ENCODE results near the gene BIRC7. TPM values are rescaled to one million over a fixed set of nuclear protein-coding genes. Genes with fewer than 3 reads are reported as not detected.

Gene BIRC7
- polyA plus RNA-seq, 3 donors from 2014 or later: not detected

GRCh38 chr20:63274381-63275228 lies 38.9 kb downstream of the BIRC7 start:
- Mint-ChIP-seq H3K27me3 (ENCODE audit: low read depth in 3 of 3) (peaks cover 2% of the 10 kb centered on the region in 3 donors), H3K9me3 (peaks cover 0 to 2% (median 0%) of the 10 kb centered on the region in 6 donors), H3K36me3 (peaks cover 0 to 4% (median 3%) of the 10 kb centered on the region in 3 donors), H3K27ac (peak overlapping the region in 4 of 6 donors; percentile 12 to 77 (median 40)), H3K4me3 (peak overlapping the region in 4 of 5 donors; percentile 52 to 91 (median 65)), H3K4me1 (peaks cover 30 to 32% of the 10 kb centered on the region in 2 donors)
- no peak for DNase-seq

GRCh38 chr20:63275825-63276224 lies 40.1 kb downstream of the BIRC7 start:
- Mint-ChIP-seq H3K27me3 (ENCODE audit: low read depth in 3 of 3) (peaks cover 2% of the 10 kb centered on the region in 3 donors), H3K27ac (no peak overlapping the region), H3K36me3 (peaks cover 0 to 4% (median 3%) of the 10 kb centered on the region in 3 donors), H3K4me3 (no peak overlapping the region), H3K4me1 (peaks cover 30% of the 10 kb centered on the region in 2 donors), H3K9me3 (no peaks in the 10 kb centered on the region)
- no peak for DNase-seq

GRCh38 chr20:63276956-63277355 lies 41.3 kb downstream of the BIRC7 start:
- peaks cover 23 to 24% of the 10 kb centered on the region in 2 donors for H3K4me1 Mint-ChIP-seq
- H3K9me3 Mint-ChIP-seq: no peaks in the 10 kb centered on the region
- DNase-seq: no peak
- no peak overlapping the region for H3K4me3 Mint-ChIP-seq
- H3K27ac Mint-ChIP-seq: no peak overlapping the region
- peaks cover 2% of the 10 kb centered on the region in 3 donors for H3K27me3 Mint-ChIP-seq (ENCODE audit: low read depth in 3 of 3)
- peaks cover 0 to 4% (median 3%) of the 10 kb centered on the region in 3 donors for H3K36me3 Mint-ChIP-seq

GRCh38 chr20:63277466-63278272 lies 42.0 kb downstream of the BIRC7 start:
- no peak for DNase-seq
- Mint-ChIP-seq H3K4me3 (no peak overlapping the region), H3K4me1 (peaks cover 23% of the 10 kb centered on the region in 2 donors)

GRCh38 chr20:63278661-63279060 lies 43.0 kb downstream of the BIRC7 start:
- Mint-ChIP-seq H3K27ac (no peak overlapping the region), H3K4me1 (peaks cover 17 to 18% of the 10 kb centered on the region in 2 donors), H3K9me3 (no peaks in the 10 kb centered on the region), H3K36me3 (peaks cover 0 to 4% (median 3%) of the 10 kb centered on the region in 3 donors), H3K27me3 (ENCODE audit: low read depth in 3 of 3) (peaks cover 1 to 2% (median 2%) of the 10 kb centered on the region in 3 donors), H3K4me3 (no peak overlapping the region)
- no peak for DNase-seq

More at GRCh38 chr20:63277466-63278272, 42.0 kb downstream of the BIRC7 start:
- Mint-ChIP-seq H3K27ac (peak overlapping the region in 1 of 6 donors; percentile 55), H3K9me3 (no peaks in the 10 kb centered on the region), H3K36me3 (peaks cover 0 to 4% (median 3%) of the 10 kb centered on the region in 3 donors), H3K27me3 (ENCODE audit: low read depth in 3 of 3) (peaks cover 2% of the 10 kb centered on the region in 3 donors)

GRCh38 chr20:63279931-63280330 lies 44.2 kb downstream of the BIRC7 start:
- Mint-ChIP-seq H3K4me1 (peaks cover 6 to 13% of the 10 kb centered on the region in 2 donors), H3K4me3 (no peak overlapping the region), H3K27me3 (ENCODE audit: low read depth in 3 of 3) (peaks cover 0 to 3% (median 0%) of the 10 kb centered on the region in 3 donors), H3K27ac (no peak overlapping the region), H3K36me3 (peaks cover 0 to 6% (median 4%) of the 10 kb centered on the region in 3 donors), H3K9me3 (no peaks in the 10 kb centered on the region)
- DNase-seq: no peak

GRCh38 chr20:63280371-63280770 lies 44.7 kb downstream of the BIRC7 start:
- H3K4me3 Mint-ChIP-seq: no peak overlapping the region
- no peak overlapping the region for H3K27ac Mint-ChIP-seq
- peaks cover 0 to 6% (median 4%) of the 10 kb centered on the region in 3 donors for H3K36me3 Mint-ChIP-seq
- H3K27me3 Mint-ChIP-seq (ENCODE audit: low read depth in 3 of 3): peaks cover 0 to 3% (median 0%) of the 10 kb centered on the region in 3 donors
- H3K9me3 Mint-ChIP-seq: no peaks in the 10 kb centered on the region
- DNase-seq: no peak
- peaks cover 1 to 8% of the 10 kb centered on the region in 2 donors for H3K4me1 Mint-ChIP-seq

- Mint-ChIP-seq H3K27ac (no peak overlapping the region), H3K4me1 (peaks cover 0 to 7% of the 10 kb centered on the region in 2 donors), H3K9me3 (no peaks in the 10 kb centered on the region), H3K36me3 (peaks cover 0 to 6% (median 4%) of the 10 kb centered on the region in 3 donors), H3K27me3 (ENCODE audit: low read depth in 3 of 3) (peaks cover 0 to 3% (median 0%) of the 10 kb centered on the region in 3 donors), H3K4me3 (no peak overlapping the region)
- DNase-seq: no peak
Measured at GRCh38 chr20:63280929-63281545, 45.3 kb downstream of the BIRC7 start.

- Mint-ChIP-seq H3K27ac (no peak overlapping the region), H3K4me1 (peaks cover 0 to 5% of the 10 kb centered on the region in 2 donors), H3K9me3 (no peaks in the 10 kb centered on the region), H3K4me3 (no peak overlapping the region), H3K36me3 (peaks cover 0 to 6% (median 4%) of the 10 kb centered on the region in 3 donors), H3K27me3 (ENCODE audit: low read depth in 3 of 3) (peaks cover 0 to 3% (median 0%) of the 10 kb centered on the region in 3 donors)
- no peak for DNase-seq
Measured at GRCh38 chr20:63281742-63282665, 46.3 kb downstream of the BIRC7 start.

GRCh38 chr20:63282946-63283345 lies 47.2 kb downstream of the BIRC7 start:
- peaks cover 0 to 5% of the 10 kb centered on the region in 2 donors for H3K4me1 Mint-ChIP-seq
- no peak overlapping the region for H3K27ac Mint-ChIP-seq
- H3K4me3 Mint-ChIP-seq: no peak overlapping the region
- H3K27me3 Mint-ChIP-seq (ENCODE audit: low read depth in 3 of 3): peaks cover 0 to 2% (median 0%) of the 10 kb centered on the region in 3 donors
- DNase-seq: no peak
- peaks cover 0 to 4% (median 3%) of the 10 kb centered on the region in 3 donors for H3K36me3 Mint-ChIP-seq
- H3K9me3 Mint-ChIP-seq: no peaks in the 10 kb centered on the region

- Mint-ChIP-seq H3K27ac (no peak overlapping the region), H3K27me3 (ENCODE audit: low read depth in 3 of 3) (peaks cover 0 to 2% (median 0%) of the 10 kb centered on the region in 3 donors), H3K9me3 (no peaks in the 10 kb centered on the region), H3K4me3 (peak overlapping the region in 1 of 5 donors; percentile 31), H3K4me1 (peaks cover 0 to 5% of the 10 kb centered on the region in 2 donors), H3K36me3 (peaks cover 0 to 7% (median 3%) of the 10 kb centered on the region in 3 donors)
- no peak for DNase-seq
Measured at GRCh38 chr20:63283397-63284082, 47.8 kb downstream of the BIRC7 start.

GRCh38 chr20:63284083-63284440 lies 48.4 kb downstream of the BIRC7 start:
- Mint-ChIP-seq H3K27me3 (ENCODE audit: low read depth in 3 of 3) (peaks cover 0 to 2% (median 0%) of the 10 kb centered on the region in 3 donors), H3K27ac (no peak overlapping the region), H3K9me3 (no peaks in the 10 kb centered on the region), H3K36me3 (peaks cover 0 to 4% (median 3%) of the 10 kb centered on the region in 3 donors), H3K4me1 (peaks cover 0 to 5% of the 10 kb centered on the region in 2 donors), H3K4me3 (peak overlapping the region in 1 of 5 donors; percentile 40)
- no peak for DNase-seq

All from immature natural killer cell (primary cell).